Hematopoietic multipotent progenitor cell treated with erythropoietin and hydrocortisone succinate and interleukin-3 and kit ligand, for 15 days (in vitro differentiated cells): Measurements from ENCODE around the gene TNKS1BP1.
"Not testable (repeated sequence)": the region's sequence is repeated elsewhere in the genome, so short reads cannot be mapped to it uniquely, and the experiment has no call there.

Experiments
- DNase-seq: peaks from one replicate; pipeline ENCODE4 v3.0.0-alpha.2; 2015; ENCODE audit warnings: low spot score

TNKS1BP1 gene, protein sequence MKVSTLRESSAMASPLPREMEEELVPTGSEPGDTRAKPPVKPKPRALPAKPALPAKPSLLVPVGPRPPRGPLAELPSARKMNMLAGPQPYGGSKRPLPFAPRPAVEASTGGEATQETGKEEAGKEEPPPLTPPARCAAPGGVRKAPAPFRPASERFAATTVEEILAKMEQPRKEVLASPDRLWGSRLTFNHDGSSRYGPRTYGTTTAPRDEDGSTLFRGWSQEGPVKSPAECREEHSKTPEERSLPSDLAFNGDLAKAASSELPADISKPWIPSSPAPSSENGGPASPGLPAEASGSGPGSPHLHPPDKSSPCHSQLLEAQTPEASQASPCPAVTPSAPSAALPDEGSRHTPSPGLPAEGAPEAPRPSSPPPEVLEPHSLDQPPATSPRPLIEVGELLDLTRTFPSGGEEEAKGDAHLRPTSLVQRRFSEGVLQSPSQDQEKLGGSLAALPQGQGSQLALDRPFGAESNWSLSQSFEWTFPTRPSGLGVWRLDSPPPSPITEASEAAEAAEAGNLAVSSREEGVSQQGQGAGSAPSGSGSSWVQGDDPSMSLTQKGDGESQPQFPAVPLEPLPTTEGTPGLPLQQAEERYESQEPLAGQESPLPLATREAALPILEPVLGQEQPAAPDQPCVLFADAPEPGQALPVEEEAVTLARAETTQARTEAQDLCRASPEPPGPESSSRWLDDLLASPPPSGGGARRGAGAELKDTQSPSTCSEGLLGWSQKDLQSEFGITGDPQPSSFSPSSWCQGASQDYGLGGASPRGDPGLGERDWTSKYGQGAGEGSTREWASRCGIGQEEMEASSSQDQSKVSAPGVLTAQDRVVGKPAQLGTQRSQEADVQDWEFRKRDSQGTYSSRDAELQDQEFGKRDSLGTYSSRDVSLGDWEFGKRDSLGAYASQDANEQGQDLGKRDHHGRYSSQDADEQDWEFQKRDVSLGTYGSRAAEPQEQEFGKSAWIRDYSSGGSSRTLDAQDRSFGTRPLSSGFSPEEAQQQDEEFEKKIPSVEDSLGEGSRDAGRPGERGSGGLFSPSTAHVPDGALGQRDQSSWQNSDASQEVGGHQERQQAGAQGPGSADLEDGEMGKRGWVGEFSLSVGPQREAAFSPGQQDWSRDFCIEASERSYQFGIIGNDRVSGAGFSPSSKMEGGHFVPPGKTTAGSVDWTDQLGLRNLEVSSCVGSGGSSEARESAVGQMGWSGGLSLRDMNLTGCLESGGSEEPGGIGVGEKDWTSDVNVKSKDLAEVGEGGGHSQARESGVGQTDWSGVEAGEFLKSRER (N-terminal part only)

DNA sequence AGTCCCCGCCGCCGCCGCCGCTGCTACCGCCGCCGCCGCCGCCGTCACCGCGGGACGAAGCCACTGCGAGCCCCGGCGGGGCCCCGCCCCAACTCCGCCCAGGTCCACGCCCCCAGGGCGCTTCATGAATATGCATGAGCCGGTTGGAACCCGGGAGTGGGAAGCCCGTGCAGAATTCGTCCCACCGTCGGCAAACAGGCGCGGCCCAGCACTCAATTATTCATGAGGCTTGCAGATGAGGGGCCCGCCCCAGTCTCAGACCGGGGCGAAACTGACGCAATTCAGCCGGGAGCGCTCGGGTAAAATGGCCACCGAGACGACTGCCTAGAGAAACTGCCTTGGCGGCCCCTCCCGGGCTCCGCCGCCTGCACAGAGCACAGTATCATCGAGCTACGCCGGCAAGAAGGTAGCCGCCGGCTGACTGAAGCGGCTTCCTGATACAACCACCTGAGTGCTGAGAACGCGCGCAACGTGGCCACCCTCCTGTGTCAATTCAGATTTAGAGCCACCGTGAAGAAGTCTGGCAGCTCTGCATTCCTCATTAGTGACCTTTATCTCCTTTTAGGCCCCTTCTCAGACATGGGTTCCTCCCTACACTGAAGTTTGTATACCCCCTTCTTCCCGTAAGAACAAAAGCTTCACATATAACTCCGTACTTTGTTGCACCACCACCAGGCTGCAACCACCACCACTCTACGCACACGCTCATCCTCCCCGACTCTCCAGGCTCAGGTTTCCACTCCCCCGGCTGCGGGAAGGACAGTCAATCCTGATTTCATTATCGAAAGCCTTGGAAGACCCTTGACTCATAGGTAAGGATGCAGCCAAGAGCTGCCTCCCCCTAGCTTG, at the start of gene TNKS1BP1:
TNKS1BP1 (minus strand) TSS at position 67 of the 849 bp plus-strand sequence. CDS start 3,067 bp downstream, outside the sequence.
- DNase-seq, result peak; percentile 90

GRCh38 chr11:57373146-57373545, 48.4 kb upstream of the TNKS1BP1 start:
- DNase-seq, result no peak

GRCh38 chr11:57370941-57371340, 46.2 kb upstream of the TNKS1BP1 start:
- DNase-seq, result no peak

DNA sequence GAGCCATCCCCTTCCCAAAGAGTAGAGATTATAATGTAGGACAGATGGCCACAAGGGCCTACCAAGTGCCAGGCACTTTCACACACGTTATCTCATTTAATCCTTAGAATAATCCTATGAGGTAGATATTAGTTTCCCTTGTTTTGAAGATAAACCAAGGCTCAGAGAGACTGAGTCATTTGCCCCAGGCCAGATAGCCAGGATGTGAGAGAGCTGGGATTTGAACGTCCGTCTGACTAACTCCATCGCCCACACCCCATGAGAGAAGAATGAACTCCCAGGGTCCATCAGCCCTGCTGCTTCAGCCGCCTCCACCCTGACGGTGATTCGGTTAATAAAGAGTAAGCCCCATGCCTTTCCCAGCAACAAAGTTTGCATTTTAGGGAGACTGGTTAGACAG, 45.5 kb upstream of the TNKS1BP1 start:
- DNase-seq, result no peak

- no peak for DNase-seq
These were observed 44.1 kb upstream of the TNKS1BP1 start for GRCh38 chr11:57368845-57369232.

GRCh38 chr11:57368106-57368844, 43.5 kb upstream of the TNKS1BP1 start:
- DNase-seq, result no peak

DNA sequence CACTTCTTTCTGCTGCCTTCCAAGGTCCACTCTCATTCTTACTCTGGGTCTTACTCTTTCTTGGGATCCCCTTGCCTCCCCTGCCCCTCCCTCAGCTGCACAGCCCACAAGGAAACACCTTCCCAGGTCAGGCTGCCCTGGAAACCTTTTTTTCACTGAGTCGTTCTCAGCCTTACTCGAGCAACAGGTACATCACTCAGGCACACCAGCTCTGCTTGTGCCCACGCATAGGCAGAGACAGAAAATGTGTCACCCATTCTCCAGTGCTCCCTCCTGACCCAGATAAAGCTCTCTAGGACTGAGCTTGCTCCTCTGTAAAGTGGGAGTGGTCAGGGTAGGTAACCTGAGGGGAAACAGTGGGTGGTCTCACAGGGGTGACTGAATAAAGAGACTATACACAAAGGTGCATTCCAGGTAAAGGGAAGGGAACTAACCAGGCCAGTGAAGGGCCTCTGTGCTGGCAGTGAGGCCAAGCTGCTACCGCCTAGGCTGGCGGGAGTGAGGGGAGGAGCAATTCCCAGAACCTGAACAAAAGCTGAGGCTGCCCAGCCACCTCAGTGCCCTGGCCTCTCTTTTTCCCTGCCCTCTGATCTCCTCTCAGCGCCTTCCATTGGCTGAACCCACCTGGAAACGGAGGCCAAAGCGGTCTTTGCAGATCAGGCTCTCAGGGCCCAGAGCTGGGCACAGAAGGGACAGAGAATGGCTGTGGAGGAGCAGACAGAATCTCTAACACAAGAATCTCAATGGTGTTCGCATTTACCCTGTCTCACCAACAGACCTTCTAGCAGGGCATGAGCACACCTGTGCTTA, 40.3 kb upstream of the TNKS1BP1 start:
- no peak for DNase-seq

DNA sequence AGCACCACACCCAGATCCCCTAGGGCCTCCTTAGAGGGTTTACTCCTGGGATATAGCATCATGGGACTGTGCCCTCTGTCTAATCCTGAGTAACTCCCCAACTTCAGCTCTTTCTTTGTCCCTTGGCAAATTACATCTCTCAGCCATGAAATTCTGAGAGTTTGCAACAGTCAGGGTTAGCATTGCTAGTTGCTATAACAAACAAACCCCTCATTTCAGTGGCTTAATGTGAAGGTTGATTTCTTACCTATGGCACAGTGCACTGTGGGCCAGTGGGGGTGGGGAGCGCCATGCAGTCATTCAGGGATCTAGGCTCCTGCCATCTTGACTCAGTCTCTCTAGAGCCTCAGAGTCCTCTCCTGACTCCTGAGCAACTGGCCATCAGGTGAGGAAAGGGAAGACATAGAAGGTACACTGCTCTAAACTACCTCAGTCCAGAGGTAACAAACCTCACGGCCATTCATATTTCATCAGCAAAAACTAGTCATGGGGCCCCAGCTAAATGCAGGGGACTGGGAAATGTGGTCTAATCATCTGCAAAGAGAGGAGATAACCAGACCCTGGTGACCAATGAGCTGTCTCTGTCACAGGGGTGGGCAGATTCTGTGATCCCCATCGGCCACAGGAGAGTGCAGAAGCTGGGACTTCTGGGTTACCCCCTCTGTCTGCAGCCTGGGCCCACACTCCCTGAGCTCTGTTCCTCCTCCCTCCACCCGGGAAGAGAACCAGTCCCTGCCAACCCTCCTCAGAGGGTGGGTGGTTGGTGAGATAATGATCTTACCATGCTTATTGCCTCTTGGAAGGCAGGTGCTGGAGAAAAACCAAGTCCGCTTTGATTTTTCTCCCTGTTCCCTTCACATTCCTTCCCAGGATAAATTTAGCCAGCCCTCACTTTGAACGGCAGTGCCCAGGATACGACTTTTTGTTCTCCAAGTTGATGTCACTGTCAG, 38.7 kb upstream of the TNKS1BP1 start:
- DNase-seq, result no peak

- DNase-seq, result no peak
These were observed 37.2 kb upstream of the TNKS1BP1 start for GRCh38 chr11:57361926-57362325.

GRCh38 chr11:57361420-57361819, 36.7 kb upstream of the TNKS1BP1 start:
- not testable (repeated sequence) for DNase-seq

- no peak for DNase-seq
These were observed 36.2 kb upstream of the TNKS1BP1 start for GRCh38 chr11:57360991-57361390.

GRCh38 chr11:57359896-57360690, 35.3 kb upstream of the TNKS1BP1 start:
- DNase-seq, result no peak

- DNase-seq, result no peak
These were observed 34.6 kb upstream of the TNKS1BP1 start for GRCh38 chr11:57359396-57359795.

GRCh38 chr11:57358991-57359390, 34.2 kb upstream of the TNKS1BP1 start:
- no peak for DNase-seq

DNA sequence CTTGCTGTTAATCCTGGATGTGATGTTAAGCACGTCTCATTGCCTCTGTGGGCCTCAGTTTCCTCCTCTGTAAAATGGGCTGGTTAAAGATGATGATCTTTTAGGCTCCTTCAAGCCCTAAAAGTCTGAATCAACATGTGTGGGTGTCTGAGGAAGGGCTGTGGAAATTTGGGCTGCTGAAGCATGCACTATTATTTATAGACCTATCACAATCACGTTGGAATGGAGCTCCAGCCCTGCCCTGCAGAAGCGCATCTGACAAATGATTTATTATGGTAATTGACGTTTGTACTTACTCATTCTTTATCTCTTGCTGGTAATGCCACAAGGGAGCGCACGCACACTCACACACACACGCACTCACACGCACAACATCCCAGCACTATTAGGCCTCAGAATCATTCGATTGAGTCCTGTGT, 33.8 kb upstream of the TNKS1BP1 start:
- peak; percentile 35 for DNase-seq

- DNase-seq, result no peak
These were observed 33.1 kb upstream of the TNKS1BP1 start for GRCh38 chr11:57357856-57358255.

- no peak for DNase-seq
These were observed 32.6 kb upstream of the TNKS1BP1 start for GRCh38 chr11:57357310-57357709.

GRCh38 chr11:57356268-57356667, 31.5 kb upstream of the TNKS1BP1 start:
- no peak for DNase-seq
